ENCODE measurements around the gene TNF. TPM values are rescaled to one million over a fixed set of nuclear protein-coding genes. Genes with fewer than 3 reads are reported as not detected.

TNF gene
- total and polyA plus RNA-seq, 3 donors from 2014 or later: 0.24 to 1.1 (median 0.31) TPM

DNA sequence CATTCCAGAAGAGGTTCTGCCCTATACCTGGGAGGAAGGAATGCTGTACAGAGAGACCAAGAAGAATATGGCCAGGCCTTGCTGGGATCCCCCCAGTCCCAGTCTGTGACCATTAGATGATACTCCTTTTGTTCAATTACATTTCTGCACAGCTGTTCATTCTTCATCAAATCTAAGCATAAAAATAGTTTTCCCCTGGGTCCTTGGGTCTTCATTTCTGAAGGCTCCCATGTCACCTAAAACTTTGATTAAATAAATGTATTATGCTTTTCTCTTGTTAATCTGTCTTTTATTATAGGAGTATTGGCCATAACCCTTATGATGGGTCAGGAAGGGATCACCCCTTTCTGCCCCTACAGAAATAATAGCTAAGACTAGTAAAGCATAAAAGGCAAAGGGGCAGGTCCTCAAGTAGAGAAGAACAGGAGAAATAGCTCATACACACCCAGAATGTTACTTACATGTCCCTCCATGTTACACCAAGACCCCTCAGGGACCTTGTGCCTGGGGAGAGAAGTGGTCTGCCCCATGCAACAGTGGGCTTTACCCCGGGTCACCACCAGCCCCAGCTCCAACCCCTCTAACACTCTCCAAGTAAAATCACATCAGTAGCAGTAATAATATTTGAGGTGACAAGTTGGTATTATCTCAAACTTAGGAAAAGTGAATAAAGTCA is 5.4 kb upstream of the TNF start:
- no peak for TF ChIP-seq POLR2A (IDR thresholded peaks at IDR 0.05)
- TF ChIP-seq, protein P1, sequence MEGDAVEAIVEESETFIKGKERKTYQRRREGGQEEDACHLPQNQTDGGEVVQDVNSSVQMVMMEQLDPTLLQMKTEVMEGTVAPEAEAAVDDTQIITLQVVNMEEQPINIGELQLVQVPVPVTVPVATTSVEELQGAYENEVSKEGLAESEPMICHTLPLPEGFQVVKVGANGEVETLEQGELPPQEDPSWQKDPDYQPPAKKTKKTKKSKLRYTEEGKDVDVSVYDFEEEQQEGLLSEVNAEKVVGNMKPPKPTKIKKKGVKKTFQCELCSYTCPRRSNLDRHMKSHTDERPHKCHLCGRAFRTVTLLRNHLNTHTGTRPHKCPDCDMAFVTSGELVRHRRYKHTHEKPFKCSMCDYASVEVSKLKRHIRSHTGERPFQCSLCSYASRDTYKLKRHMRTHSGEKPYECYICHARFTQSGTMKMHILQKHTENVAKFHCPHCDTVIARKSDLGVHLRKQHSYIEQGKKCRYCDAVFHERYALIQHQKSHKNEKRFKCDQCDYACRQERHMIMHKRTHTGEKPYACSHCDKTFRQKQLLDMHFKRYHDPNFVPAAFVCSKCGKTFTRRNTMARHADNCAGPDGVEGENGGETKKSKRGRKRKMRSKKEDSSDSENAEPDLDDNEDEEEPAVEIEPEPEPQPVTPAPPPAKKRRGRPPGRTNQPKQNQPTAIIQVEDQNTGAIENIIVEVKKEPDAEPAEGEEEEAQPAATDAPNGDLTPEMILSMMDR (IDR thresholded peaks at IDR 0.05): no peak
- Histone ChIP-seq H3K27ac (no peak overlapping the region), H3K27me3 (no peaks in the 10 kb centered on the region), H3K4me1 (no peaks in the 10 kb centered on the region), H3K36me3 (ENCODE audit: low read depth, missing control alignments) (no peaks in the 10 kb centered on the region), H3K9me3 (no peaks in the 10 kb centered on the region), H3K4me3 (no peak overlapping the region)
- WGBS, 2 donors: 86 to 87% methylated on average over 1 of the region's 1 CpG
- no peak for DNase-seq
- intact Hi-C loops (cut with DNase I; ENCODE audit: low total_unique reads): no loop called here

DNA sequence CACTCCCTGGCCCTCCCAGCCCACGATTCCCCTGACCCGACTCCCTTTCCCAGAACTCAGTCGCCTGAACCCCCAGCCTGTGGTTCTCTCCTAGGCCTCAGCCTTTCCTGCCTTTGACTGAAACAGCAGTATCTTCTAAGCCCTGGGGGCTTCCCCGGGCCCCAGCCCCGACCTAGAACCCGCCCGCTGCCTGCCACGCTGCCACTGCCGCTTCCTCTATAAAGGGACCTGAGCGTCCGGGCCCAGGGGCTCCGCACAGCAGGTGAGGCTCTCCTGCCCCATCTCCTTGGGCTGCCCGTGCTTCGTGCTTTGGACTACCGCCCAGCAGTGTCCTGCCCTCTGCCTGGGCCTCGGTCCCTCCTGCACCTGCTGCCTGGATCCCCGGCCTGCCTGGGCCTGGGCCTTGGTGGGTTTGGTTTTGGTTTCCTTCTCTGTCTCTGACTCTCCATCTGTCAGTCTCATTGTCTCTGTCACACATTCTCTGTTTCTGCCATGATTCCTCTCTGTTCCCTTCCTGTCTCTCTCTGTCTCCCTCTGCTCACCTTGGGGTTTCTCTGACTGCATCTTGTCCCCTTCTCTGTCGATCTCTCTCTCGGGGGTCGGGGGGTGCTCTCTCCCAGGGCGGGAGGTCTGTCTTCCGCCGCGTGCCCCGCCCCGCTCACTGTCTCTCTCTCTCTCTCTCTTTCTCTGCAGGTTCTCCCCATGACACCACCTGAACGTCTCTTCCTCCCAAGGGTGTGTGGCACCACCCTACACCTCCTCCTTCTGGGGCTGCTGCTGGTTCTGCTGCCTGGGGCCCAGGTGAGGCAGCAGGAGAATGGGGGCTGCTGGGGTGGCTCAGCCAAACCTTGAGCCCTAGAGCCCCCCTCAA is 3.1 kb upstream of the TNF start, which contains the start of gene LTA:
LTA (plus strand) TSS at position 249 of the 871 bp plus-strand sequence; CDS start at position 703, 454 bp downstream.
- H3K27ac ChIP-seq: no peak within 1 kb of the TSS
- WGBS, 2 donors: 90 to 91% methylated on average over 27 of the region's 27 CpGs
- no peaks in the 10 kb centered on the region for H3K4me1 ChIP-seq
- intact Hi-C loops (cut with DNase I; ENCODE audit: low total_unique reads): no loop called here
- H3K36me3 ChIP-seq (ENCODE audit: low read depth, missing control alignments): no peaks in the 10 kb centered on the region
- no peaks in the 10 kb centered on the region for H3K9me3 ChIP-seq
- DNase-seq: no peak
- no peak within 1 kb of the TSS for H3K4me3 ChIP-seq
- TF ChIP-seq, protein P1 (IDR thresholded peaks at IDR 0.05): no peak
- no peak for TF ChIP-seq POLR2A (IDR thresholded peaks at IDR 0.05)
- H3K27me3 ChIP-seq: no peaks in the 10 kb centered on the region

DNA sequence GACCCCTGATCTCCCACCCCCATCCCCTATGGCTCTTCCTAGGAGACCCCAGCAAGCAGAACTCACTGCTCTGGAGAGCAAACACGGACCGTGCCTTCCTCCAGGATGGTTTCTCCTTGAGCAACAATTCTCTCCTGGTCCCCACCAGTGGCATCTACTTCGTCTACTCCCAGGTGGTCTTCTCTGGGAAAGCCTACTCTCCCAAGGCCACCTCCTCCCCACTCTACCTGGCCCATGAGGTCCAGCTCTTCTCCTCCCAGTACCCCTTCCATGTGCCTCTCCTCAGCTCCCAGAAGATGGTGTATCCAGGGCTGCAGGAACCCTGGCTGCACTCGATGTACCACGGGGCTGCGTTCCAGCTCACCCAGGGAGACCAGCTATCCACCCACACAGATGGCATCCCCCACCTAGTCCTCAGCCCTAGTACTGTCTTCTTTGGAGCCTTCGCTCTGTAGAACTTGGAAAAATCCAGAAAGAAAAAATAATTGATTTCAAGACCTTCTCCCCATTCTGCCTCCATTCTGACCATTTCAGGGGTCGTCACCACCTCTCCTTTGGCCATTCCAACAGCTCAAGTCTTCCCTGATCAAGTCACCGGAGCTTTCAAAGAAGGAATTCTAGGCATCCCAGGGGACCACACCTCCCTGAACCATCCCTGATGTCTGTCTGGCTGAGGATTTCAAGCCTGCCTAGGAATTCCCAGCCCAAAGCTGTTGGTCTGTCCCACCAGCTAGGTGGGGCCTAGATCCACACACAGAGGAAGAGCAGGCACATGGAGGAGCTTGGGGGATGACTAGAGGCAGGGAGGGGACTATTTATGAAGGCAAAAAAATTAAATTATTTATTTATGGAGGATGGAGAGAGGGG is 1.9 kb upstream of the TNF start:
- 91 to 95% methylated on average over 9 of the region's 9 CpGs for WGBS, 2 donors
- Histone ChIP-seq H3K27me3 (no peaks in the 10 kb centered on the region), H3K9me3 (no peaks in the 10 kb centered on the region), H3K27ac (no peak overlapping the region), H3K4me3 (no peak overlapping the region), H3K4me1 (no peaks in the 10 kb centered on the region), H3K36me3 (ENCODE audit: low read depth, missing control alignments) (no peaks in the 10 kb centered on the region)
- no peak for DNase-seq
- intact Hi-C loops (cut with DNase I; ENCODE audit: low total_unique reads): no loop called here
- TF ChIP-seq, protein P1 (IDR thresholded peaks at IDR 0.05): no peak
- TF ChIP-seq POLR2A (IDR thresholded peaks at IDR 0.05): no peak

DNA sequence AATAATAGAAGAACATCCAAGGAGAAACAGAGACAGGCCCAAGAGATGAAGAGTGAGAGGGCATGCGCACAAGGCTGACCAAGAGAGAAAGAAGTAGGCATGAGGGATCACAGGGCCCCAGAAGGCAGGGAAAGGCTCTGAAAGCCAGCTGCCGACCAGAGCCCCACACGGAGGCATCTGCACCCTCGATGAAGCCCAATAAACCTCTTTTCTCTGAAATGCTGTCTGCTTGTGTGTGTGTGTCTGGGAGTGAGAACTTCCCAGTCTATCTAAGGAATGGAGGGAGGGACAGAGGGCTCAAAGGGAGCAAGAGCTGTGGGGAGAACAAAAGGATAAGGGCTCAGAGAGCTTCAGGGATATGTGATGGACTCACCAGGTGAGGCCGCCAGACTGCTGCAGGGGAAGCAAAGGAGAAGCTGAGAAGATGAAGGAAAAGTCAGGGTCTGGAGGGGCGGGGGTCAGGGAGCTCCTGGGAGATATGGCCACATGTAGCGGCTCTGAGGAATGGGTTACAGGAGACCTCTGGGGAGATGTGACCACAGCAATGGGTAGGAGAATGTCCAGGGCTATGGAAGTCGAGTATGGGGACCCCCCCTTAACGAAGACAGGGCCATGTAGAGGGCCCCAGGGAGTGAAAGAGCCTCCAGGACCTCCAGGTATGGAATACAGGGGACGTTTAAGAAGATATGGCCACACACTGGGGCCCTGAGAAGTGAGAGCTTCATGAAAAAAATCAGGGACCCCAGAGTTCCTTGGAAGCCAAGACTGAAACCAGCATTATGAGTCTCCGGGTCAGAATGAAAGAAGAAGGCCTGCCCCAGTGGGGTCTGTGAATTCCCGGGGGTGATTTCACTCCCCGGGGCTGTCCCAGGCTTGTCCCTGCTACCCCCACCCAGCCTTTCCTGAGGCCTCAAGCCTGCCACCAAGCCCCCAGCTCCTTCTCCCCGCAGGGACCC is 981 bp upstream of the TNF start:
- intact Hi-C loops (cut with DNase I; ENCODE audit: low total_unique reads): no loop called here
- no peak for DNase-seq

More for the DNA sequence above, 981 bp upstream of the TNF start:
- H3K4me3 ChIP-seq: no peak overlapping the region
- no peaks in the 10 kb centered on the region for H3K27me3 ChIP-seq
- H3K27ac ChIP-seq: no peak overlapping the region
- H3K4me1 ChIP-seq: no peaks in the 10 kb centered on the region
- WGBS, 2 donors: 80 to 87% methylated on average over 14 of the region's 14 CpGs
- H3K9me3 ChIP-seq: no peaks in the 10 kb centered on the region
- no peaks in the 10 kb centered on the region for H3K36me3 ChIP-seq (ENCODE audit: low read depth, missing control alignments)
- TF ChIP-seq POLR2A (IDR thresholded peaks at IDR 0.05): no peak
- TF ChIP-seq, protein P1 (IDR thresholded peaks at IDR 0.05): no peak

All from testis (tissue), 3 donors.